HepG2 (cell line): ENCODE results near the gene CSTPP1. TPM values are rescaled to one million over a fixed set of nuclear protein-coding genes. Genes with fewer than 3 reads are reported as not detected.

ENCODE experiments used
- AHR ChIP-seq: IDR thresholded peaks from 2 replicates; pipeline ENCODE4 v1.6.1; 2018; ENCODE audit warnings: missing genetic modification reagents, missing compliant biosample characterization
- AKAP8 ChIP-seq: sonication (generic); formaldehyde crosslinking; IDR thresholded peaks from 2 replicates; pipeline ENCODE4 v1.5.1; 2020; ENCODE audit warnings: mild to moderate bottlenecking, missing genetic modification reagents
- BCL6 ChIP-seq: IDR thresholded peaks from 2 replicates; pipeline ENCODE4 v1.6.1; 2016; ENCODE audit warnings: missing genetic modification reagents, missing compliant biosample characterization
- CHD4 ChIP-seq: fragments of 200-600 bp; sonication (generic); IDR thresholded peaks from 2 replicates; pipeline ENCODE4 v1.7.0; 2017; ENCODE audit warnings: mild to moderate bottlenecking, low read length, borderline replicate concordance
- ETV5 ChIP-seq: IDR thresholded peaks from 2 replicates; pipeline ENCODE4 v1.6.1; 2018; ENCODE audit warnings: missing biosample characterization, missing genetic modification reagents, inconsistent platforms, borderline replicate concordance
- FOXA3 ChIP-seq: IDR thresholded peaks from 2 replicates; pipeline ENCODE4 v1.6.1; 2016; ENCODE audit warnings: missing genetic modification reagents, missing compliant biosample characterization
- FOXC1 ChIP-seq: sonication (generic); formaldehyde crosslinking; IDR thresholded peaks from 2 replicates; pipeline ENCODE4 v1.8.0; 2022; ENCODE audit warnings: mild to moderate bottlenecking, missing genetic modification reagents, borderline replicate concordance
- HNF4A ChIP-seq: sonication (generic); formaldehyde crosslinking; IDR thresholded peaks from 2 replicates; pipeline ENCODE4 v1.4.0; 2020; ENCODE audit warnings: missing genetic modification reagents
- KAT8 ChIP-seq: IDR thresholded peaks from 2 replicates; pipeline ENCODE4 v1.6.1; 2016; ENCODE audit warnings: missing genetic modification reagents, missing compliant biosample characterization
- MATR3 ChIP-seq: sonication (generic); formaldehyde crosslinking; IDR thresholded peaks from 2 replicates; pipeline ENCODE4 v1.4.0; 2020; ENCODE audit warnings: missing genetic modification reagents
- MED8 ChIP-seq: sonication (generic); formaldehyde crosslinking; IDR thresholded peaks from 2 replicates; pipeline ENCODE4 v1.8.1; 2023; ENCODE audit warnings: mild to moderate bottlenecking, missing genetic modification reagents; ENCODE audit not compliant: insufficient replicate concordance
- MXD3 ChIP-seq: IDR thresholded peaks from 2 replicates; pipeline ENCODE4 v1.6.1; 2016; ENCODE audit warnings: mild to moderate bottlenecking, missing biosample characterization, missing genetic modification reagents
- NFATC3 ChIP-seq: sonication (generic); formaldehyde crosslinking; IDR thresholded peaks from 2 replicates; pipeline ENCODE4 v1.5.1; 2020; ENCODE audit warnings: mild to moderate bottlenecking, missing genetic modification reagents
- SALL1 ChIP-seq: sonication (generic); formaldehyde crosslinking; IDR thresholded peaks from 2 replicates; pipeline ENCODE4 v1.8.0; 2022; ENCODE audit warnings: mild to moderate bottlenecking, missing genetic modification reagents
- SIN3A ChIP-seq: IDR thresholded peaks from 2 replicates; pipeline ENCODE4 v1.6.1; 2011; ENCODE audit warnings: low read depth, mild to moderate bottlenecking, control low read depth, low read length, borderline replicate concordance
- TBP ChIP-seq: sonication (generic); formaldehyde crosslinking; IDR thresholded peaks from 2 replicates; pipeline ENCODE4 v1.5.0; 2020; ENCODE audit warnings: missing genetic modification reagents
- THAP11 ChIP-seq: IDR thresholded peaks from 2 replicates; pipeline ENCODE4 v1.6.1; 2016; ENCODE audit warnings: missing biosample characterization, missing genetic modification reagents
- ZBTB38 ChIP-seq: sonication (generic); formaldehyde crosslinking; IDR thresholded peaks from 2 replicates; pipeline ENCODE4 v1.5.1; 2020; ENCODE audit warnings: mild to moderate bottlenecking, missing genetic modification reagents
- ZFP37 ChIP-seq: sonication (generic); formaldehyde crosslinking; IDR thresholded peaks from 2 replicates; pipeline ENCODE4 v1.4.0; 2020; ENCODE audit warnings: missing genetic modification reagents, borderline replicate concordance
- ZNF136 ChIP-seq: sonication (generic); formaldehyde crosslinking; IDR thresholded peaks from 2 replicates; pipeline ENCODE4 v1.8.1; 2022; ENCODE audit warnings: low read depth, mild to moderate bottlenecking, moderate library complexity, missing genetic modification reagents
- ZNF737 ChIP-seq: sonication (generic); formaldehyde crosslinking; IDR thresholded peaks from 2 replicates; pipeline ENCODE4 v1.5.0; 2020; ENCODE audit warnings: missing genetic modification reagents, mild to moderate bottlenecking, borderline replicate concordance
- ZNF784 ChIP-seq: sonication (generic); formaldehyde crosslinking; IDR thresholded peaks from 2 replicates; pipeline ENCODE4 v1.5.1; 2020; ENCODE audit warnings: missing genetic modification reagents, mild to moderate bottlenecking, borderline replicate concordance
- ZSCAN9 ChIP-seq: IDR thresholded peaks from 2 replicates; pipeline ENCODE4 v1.6.1; 2016; ENCODE audit warnings: borderline replicate concordance
- polyA plus RNA-seq, 8 experiments: library from polyadenylated mRNA; depleted of rRNA in 3 of 8; stranded (reverse) in 7 of 8; unstranded in 1 of 8; fragments of >200 nt; fragmentation: Illumina TruSeq in 4 of 8; extraction: Trizol in 4 of 8; gene quantifications; 2 replicates each; pipeline versions ENCODE4 v1.2.1 to v1.2.3, GENCODE V29; 2011 to 2016; ENCODE audit warnings: low read depth in 4 of 8, missing spikeins in 1 of 8, mixed read lengths in 1 of 8; ENCODE audit not compliant: insufficient read depth in 1 of 8
- total RNA-seq, 5 experiments: library from RNA; depleted of rRNA; stranded (reverse); fragments of >200 nt; fragmentation: Illumina TruSeq; extraction: Trizol; gene quantifications; 2 replicates each; pipeline ENCODE4 v1.2.3, GENCODE V29; 2016; ENCODE audit warnings: low read depth in 1 of 5
- TF ChIP-seq, protein P1 (sequence below): IDR thresholded peaks from 2 replicates; pipeline ENCODE4 v1.6.1; 2016; ENCODE audit warnings: low read depth
- TF ChIP-seq, protein P2 (sequence below): IDR thresholded peaks from 2 replicates; pipeline ENCODE4 v1.6.1; 2016; ENCODE audit warnings: low read depth, missing genetic modification reagents, missing compliant biosample characterization

Gene CSTPP1
- total and polyA plus RNA-seq, 2 of the 13 experiments (the other 11 are each of a cell fraction or from before 2014, with no cell fraction given): 12.3 to 14.6 TPM

DNA sequence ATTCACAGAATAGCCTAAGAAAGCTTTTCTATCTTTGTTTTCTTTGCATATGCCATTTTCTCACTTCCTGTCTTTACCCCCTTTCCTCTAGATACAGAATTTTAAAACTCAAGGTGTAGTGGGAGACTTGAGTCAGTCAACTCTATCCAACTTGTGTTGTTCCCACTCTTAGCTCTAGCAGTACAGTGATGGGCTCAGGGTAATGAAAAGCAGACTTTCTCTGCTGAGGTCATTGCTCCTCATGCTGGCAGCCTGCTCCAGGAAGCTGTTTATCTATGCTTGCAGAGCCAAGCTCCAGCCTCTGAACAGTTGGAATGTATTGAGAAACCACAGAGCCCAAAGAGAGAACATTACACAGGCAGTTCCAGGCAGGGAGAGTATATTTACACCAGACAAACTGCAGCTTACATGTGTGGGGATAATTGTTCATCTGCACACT, 68.1 kb downstream of the CSTPP1 start (continued):
- TF ChIP-seq FOXC1 (CRISPR knock-in tag): no peak
- TF ChIP-seq ZNF784 (CRISPR knock-in tag): no peak
- peak; percentile 65 for TF ChIP-seq BCL6 (CRISPR knock-in tag)
- TF ChIP-seq ZSCAN9: peak; percentile 77; the same call in 1 of the 2 replicates
- TF ChIP-seq HNF4A (CRISPR knock-in tag): peak; percentile 61
- no peak for TF ChIP-seq CHD4
- TF ChIP-seq AKAP8 (CRISPR knock-in tag): no peak
- TF ChIP-seq FOXA3 (CRISPR knock-in tag): peak; percentile 78
- no peak for TF ChIP-seq MXD3 (CRISPR knock-in tag)
- TF ChIP-seq, protein P1, sequence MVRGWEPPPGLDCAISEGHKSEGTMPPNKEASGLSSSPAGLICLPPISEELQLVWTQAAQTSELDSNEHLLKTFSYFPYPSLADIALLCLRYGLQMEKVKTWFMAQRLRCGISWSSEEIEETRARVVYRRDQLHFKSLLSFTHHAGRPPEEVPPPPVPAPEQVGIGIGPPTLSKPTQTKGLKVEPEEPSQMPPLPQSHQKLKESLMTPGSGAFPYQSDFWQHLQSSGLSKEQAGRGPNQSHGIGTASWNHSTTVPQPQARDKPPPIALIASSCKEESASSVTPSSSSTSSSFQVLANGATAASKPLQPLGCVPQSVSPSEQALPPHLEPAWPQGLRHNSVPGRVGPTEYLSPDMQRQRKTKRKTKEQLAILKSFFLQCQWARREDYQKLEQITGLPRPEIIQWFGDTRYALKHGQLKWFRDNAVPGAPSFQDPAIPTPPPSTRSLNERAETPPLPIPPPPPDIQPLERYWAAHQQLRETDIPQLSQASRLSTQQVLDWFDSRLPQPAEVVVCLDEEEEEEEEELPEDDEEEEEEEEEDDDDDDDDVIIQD (CRISPR knock-in tag): peak; percentile 72; the same call in 1 of the 2 replicates
- TF ChIP-seq, protein P2, sequence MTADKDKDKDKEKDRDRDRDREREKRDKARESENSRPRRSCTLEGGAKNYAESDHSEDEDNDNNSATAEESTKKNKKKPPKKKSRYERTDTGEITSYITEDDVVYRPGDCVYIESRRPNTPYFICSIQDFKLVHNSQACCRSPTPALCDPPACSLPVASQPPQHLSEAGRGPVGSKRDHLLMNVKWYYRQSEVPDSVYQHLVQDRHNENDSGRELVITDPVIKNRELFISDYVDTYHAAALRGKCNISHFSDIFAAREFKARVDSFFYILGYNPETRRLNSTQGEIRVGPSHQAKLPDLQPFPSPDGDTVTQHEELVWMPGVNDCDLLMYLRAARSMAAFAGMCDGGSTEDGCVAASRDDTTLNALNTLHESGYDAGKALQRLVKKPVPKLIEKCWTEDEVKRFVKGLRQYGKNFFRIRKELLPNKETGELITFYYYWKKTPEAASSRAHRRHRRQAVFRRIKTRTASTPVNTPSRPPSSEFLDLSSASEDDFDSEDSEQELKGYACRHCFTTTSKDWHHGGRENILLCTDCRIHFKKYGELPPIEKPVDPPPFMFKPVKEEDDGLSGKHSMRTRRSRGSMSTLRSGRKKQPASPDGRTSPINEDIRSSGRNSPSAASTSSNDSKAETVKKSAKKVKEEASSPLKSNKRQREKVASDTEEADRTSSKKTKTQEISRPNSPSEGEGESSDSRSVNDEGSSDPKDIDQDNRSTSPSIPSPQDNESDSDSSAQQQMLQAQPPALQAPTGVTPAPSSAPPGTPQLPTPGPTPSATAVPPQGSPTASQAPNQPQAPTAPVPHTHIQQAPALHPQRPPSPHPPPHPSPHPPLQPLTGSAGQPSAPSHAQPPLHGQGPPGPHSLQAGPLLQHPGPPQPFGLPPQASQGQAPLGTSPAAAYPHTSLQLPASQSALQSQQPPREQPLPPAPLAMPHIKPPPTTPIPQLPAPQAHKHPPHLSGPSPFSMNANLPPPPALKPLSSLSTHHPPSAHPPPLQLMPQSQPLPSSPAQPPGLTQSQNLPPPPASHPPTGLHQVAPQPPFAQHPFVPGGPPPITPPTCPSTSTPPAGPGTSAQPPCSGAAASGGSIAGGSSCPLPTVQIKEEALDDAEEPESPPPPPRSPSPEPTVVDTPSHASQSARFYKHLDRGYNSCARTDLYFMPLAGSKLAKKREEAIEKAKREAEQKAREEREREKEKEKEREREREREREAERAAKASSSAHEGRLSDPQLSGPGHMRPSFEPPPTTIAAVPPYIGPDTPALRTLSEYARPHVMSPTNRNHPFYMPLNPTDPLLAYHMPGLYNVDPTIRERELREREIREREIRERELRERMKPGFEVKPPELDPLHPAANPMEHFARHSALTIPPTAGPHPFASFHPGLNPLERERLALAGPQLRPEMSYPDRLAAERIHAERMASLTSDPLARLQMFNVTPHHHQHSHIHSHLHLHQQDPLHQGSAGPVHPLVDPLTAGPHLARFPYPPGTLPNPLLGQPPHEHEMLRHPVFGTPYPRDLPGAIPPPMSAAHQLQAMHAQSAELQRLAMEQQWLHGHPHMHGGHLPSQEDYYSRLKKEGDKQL (CRISPR knock-in tag): peak; percentile 13; the same call in 1 of the 2 replicates
- no peak for TF ChIP-seq MED8 (CRISPR knock-in tag)
- peak; percentile 80 for TF ChIP-seq SALL1 (CRISPR knock-in tag)
- no peak for TF ChIP-seq ZNF737 (CRISPR knock-in tag)
- 0 out of 2 replicates have a peak, but pooled peaks have one; percentile 35 for TF ChIP-seq KAT8
- no peak for TF ChIP-seq ZNF136 (CRISPR knock-in tag)
- no peak for TF ChIP-seq ZBTB38 (CRISPR knock-in tag)
- TF ChIP-seq SIN3A: no peak
- 0 out of 2 replicates have a peak, but pooled peaks have one; percentile 40 for TF ChIP-seq ZFP37 (CRISPR knock-in tag)
- TF ChIP-seq THAP11: 0 out of 2 replicates have a peak, but pooled peaks have one; percentile 34
- TF ChIP-seq NFATC3 (CRISPR knock-in tag): no peak
- TF ChIP-seq ETV5 (CRISPR knock-in tag): peak; percentile 67; the same call in 1 of the 2 replicates
- 0 out of 2 replicates have a peak, but pooled peaks have one; percentile 44 for TF ChIP-seq TBP (CRISPR knock-in tag)
- TF ChIP-seq AHR (CRISPR knock-in tag): no peak
- no peak for TF ChIP-seq MATR3 (CRISPR knock-in tag)
